ENCODE results near the gene MRM3.

The MRM3 gene

GRCh38 chr17:795276-795675 lies 13.1 kb downstream of the MRM3 start:
- H3K27me3 ChIP-seq (ENCODE audit: insufficient read depth, poor library complexity, severe bottlenecking), result no peaks in the 10 kb centered on the region
- no peak overlapping the region for H3K27ac ChIP-seq (replicated peaks)
- no peak overlapping the region for H3K4me3 ChIP-seq (replicated peaks; ENCODE audit: insufficient read depth, low read length)
- DNase-seq (ENCODE audit: low read depth in 1 of 2, low spot score in 1 of 2), result no peak
- TF ChIP-seq REST (IDR thresholded peaks at IDR 0.05; ENCODE audit: insufficient replicate concordance, low read depth) (no peak), SPI1 (IDR thresholded peaks at IDR 0.05; ENCODE audit: borderline replicate concordance, low read depth) (no peak), POLR2AphosphoS5 (IDR thresholded peaks at IDR 0.05; ENCODE audit: low read depth) (no peak), GABPA (IDR thresholded peaks at IDR 0.05; ENCODE audit: low read depth) (no peak), CTCF (IDR thresholded peaks at IDR 0.05; ENCODE audit: insufficient read depth, low read length) (no peak)

GRCh38 chr17:795721-796120 lies 13.6 kb downstream of the MRM3 start:
- H3K27ac ChIP-seq (replicated peaks), result no peak overlapping the region

GRCh38 chr17:796609-797008 lies 14.5 kb downstream of the MRM3 start:
- H3K4me3 ChIP-seq (replicated peaks; ENCODE audit: insufficient read depth, low read length), result no peak overlapping the region
- DNase-seq (ENCODE audit: low read depth in 1 of 2, low spot score in 1 of 2), result no peak
- no peak overlapping the region for H3K27ac ChIP-seq (replicated peaks)
- TF ChIP-seq GABPA (IDR thresholded peaks at IDR 0.05; ENCODE audit: low read depth) (no peak), CTCF (IDR thresholded peaks at IDR 0.05; ENCODE audit: insufficient read depth, low read length) (no peak), SPI1 (IDR thresholded peaks at IDR 0.05; ENCODE audit: borderline replicate concordance, low read depth) (no peak), REST (IDR thresholded peaks at IDR 0.05; ENCODE audit: insufficient replicate concordance, low read depth) (no peak), POLR2AphosphoS5 (IDR thresholded peaks at IDR 0.05; ENCODE audit: low read depth) (no peak)
- H3K27me3 ChIP-seq (ENCODE audit: insufficient read depth, poor library complexity, severe bottlenecking), result no peaks in the 10 kb centered on the region

More at GRCh38 chr17:795721-796120, 13.6 kb downstream of the MRM3 start:
- no peak for DNase-seq (ENCODE audit: low read depth in 1 of 2, low spot score in 1 of 2)
- H3K4me3 ChIP-seq (replicated peaks; ENCODE audit: insufficient read depth, low read length), result no peak overlapping the region
- TF ChIP-seq REST (IDR thresholded peaks at IDR 0.05; ENCODE audit: insufficient replicate concordance, low read depth) (no peak), POLR2AphosphoS5 (IDR thresholded peaks at IDR 0.05; ENCODE audit: low read depth) (no peak), SPI1 (IDR thresholded peaks at IDR 0.05; ENCODE audit: borderline replicate concordance, low read depth) (no peak), CTCF (IDR thresholded peaks at IDR 0.05; ENCODE audit: insufficient read depth, low read length) (no peak), GABPA (IDR thresholded peaks at IDR 0.05; ENCODE audit: low read depth) (no peak)
- H3K27me3 ChIP-seq (ENCODE audit: insufficient read depth, poor library complexity, severe bottlenecking), result no peaks in the 10 kb centered on the region
